ENCODE measurements around the gene APBA2.

GRCh38 chr15:29046281-29046810, 160.6 kb downstream of the APBA2 start:
- TF ChIP-seq POLR2A (IDR thresholded peaks at IDR 0.05; ENCODE audit: insufficient read depth in 1 of 2, low read depth in 2 of 2, low read length in 2 of 2) (no peak), NR2C2 (CRISPR knock-in tag; IDR thresholded peaks at IDR 0.05; ENCODE audit: borderline replicate concordance) (no peak), YY1 (IDR thresholded peaks at IDR 0.05; ENCODE audit: insufficient read depth, insufficient replicate concordance, low read depth, low read length) (no peak), NFRKB (IDR thresholded peaks at IDR 0.05) (no peak), TAF1 (CRISPR knock-in tag; IDR thresholded peaks at IDR 0.05) (no peak), REST (IDR thresholded peaks at IDR 0.05; ENCODE audit: borderline replicate concordance in 1 of 2, low read depth in 1 of 2, low read length in 2 of 2) (no peak), CTCF (CRISPR knock-in tag; IDR thresholded peaks at IDR 0.05) (no peak), ZNF280D (CRISPR knock-in tag; IDR thresholded peaks at IDR 0.05) (no peak), ZNF367 (CRISPR knock-in tag; IDR thresholded peaks at IDR 0.05; ENCODE audit: borderline replicate concordance) (no peak)

All from HepG2 (cell line).